H9 (cell line): ENCODE results near the gene TSACC. TPM values are rescaled to one million over a fixed set of nuclear protein-coding genes. Genes with fewer than 3 reads are reported as not detected.

Experiments
- DNase-seq: peaks from one replicate; pipeline ENCODE4 v3.0.0-alpha.2; 2017
- H2AFZ ChIP-seq: one replicate; pipeline ENCODE4 v1.6.1; 2013; ENCODE audit warnings: mild to moderate bottlenecking, low read length, control low read depth, moderate library complexity
- H2AK5ac ChIP-seq: 2 replicates; pipeline ENCODE4 v1.6.1; 2013; ENCODE audit warnings: low read length, control low read depth, mixed read lengths; ENCODE audit not compliant: insufficient read length
- H2BK120ac ChIP-seq: one replicate; pipeline ENCODE4 v1.6.1; 2013; ENCODE audit warnings: low read depth, mild to moderate bottlenecking, low read length, control low read depth, inconsistent platforms; ENCODE audit not compliant: poor library complexity, severe bottlenecking
- H2BK12ac ChIP-seq: 2 replicates; pipeline ENCODE4 v1.6.1; 2013; ENCODE audit warnings: low read length, control low read depth, mixed read lengths, low read depth; ENCODE audit not compliant: insufficient read length
- H2BK15ac ChIP-seq: 2 replicates; pipeline ENCODE4 v1.6.1; 2013; ENCODE audit warnings: low read depth, low read length, control low read depth
- H2BK20ac ChIP-seq: one replicate; pipeline ENCODE4 v1.6.1; 2013; ENCODE audit warnings: low read depth, mild to moderate bottlenecking, low read length, control low read depth, inconsistent platforms; ENCODE audit not compliant: poor library complexity, severe bottlenecking
- H2BK5ac ChIP-seq: 2 replicates; pipeline ENCODE4 v1.6.1; 2013; ENCODE audit warnings: low read length, control low read depth, mixed read lengths; ENCODE audit not compliant: insufficient read length
- H3K14ac ChIP-seq: 2 replicates; pipeline ENCODE4 v1.6.1; 2013; ENCODE audit warnings: low read length, control low read depth; ENCODE audit not compliant: insufficient read depth
- H3K18ac ChIP-seq: 2 replicates; pipeline ENCODE4 v1.6.1; 2013; ENCODE audit warnings: low read depth, mild to moderate bottlenecking, mixed read lengths, low read length, control low read depth; ENCODE audit not compliant: insufficient read length
- H3K23ac ChIP-seq: 2 replicates; pipeline ENCODE4 v1.6.1; 2013; ENCODE audit warnings: low read length, control low read depth, mixed read lengths, low read depth; ENCODE audit not compliant: insufficient read length
- H3K23me2 ChIP-seq: 2 replicates; pipeline ENCODE4 v1.6.1; 2013; ENCODE audit warnings: low read depth, mild to moderate bottlenecking, mixed read lengths, low read length, control low read depth; ENCODE audit not compliant: insufficient read length, poor library complexity, severe bottlenecking
- H3K27ac ChIP-seq: 2 replicates; pipeline ENCODE4 v1.5.1; 2013; ENCODE audit warnings: low read length, control low read depth, mixed read lengths, low read depth; ENCODE audit not compliant: insufficient read length
- H3K27me3 ChIP-seq: 2 replicates; pipeline ENCODE4 v1.6.1; 2013; ENCODE audit warnings: low read length, control low read depth, inconsistent platforms; ENCODE audit not compliant: insufficient read depth
- H3K4ac ChIP-seq: 2 replicates; pipeline ENCODE4 v1.6.1; 2013; ENCODE audit warnings: low read depth, mild to moderate bottlenecking, control low read depth, inconsistent platforms, low read length, moderate library complexity
- H3K4me1 ChIP-seq: 2 replicates; pipeline ENCODE4 v1.6.1; 2013; ENCODE audit warnings: low read length, control low read depth, inconsistent platforms; ENCODE audit not compliant: insufficient read depth
- H3K4me2 ChIP-seq: 2 replicates; pipeline ENCODE4 v1.6.1; 2013; ENCODE audit warnings: low read length, control low read depth, mixed read lengths; ENCODE audit not compliant: insufficient read length, insufficient read depth
- H3K56ac ChIP-seq: 2 replicates; pipeline ENCODE4 v1.6.1; 2013; ENCODE audit warnings: low read depth, mild to moderate bottlenecking, mixed read lengths, low read length, control low read depth; ENCODE audit not compliant: insufficient read length
- H3K79me1 ChIP-seq: 2 replicates; pipeline ENCODE4 v1.6.1; 2013; ENCODE audit warnings: low read depth, mild to moderate bottlenecking, moderate library complexity, low read length, control low read depth, inconsistent platforms; ENCODE audit not compliant: insufficient read depth, poor library complexity, severe bottlenecking
- H3K79me2 ChIP-seq: 2 replicates; pipeline ENCODE4 v1.6.1; 2013; ENCODE audit warnings: low read length, control low read depth, inconsistent platforms; ENCODE audit not compliant: insufficient read depth
- H3K9ac ChIP-seq: 2 replicates; pipeline ENCODE4 v1.6.1; 2013; ENCODE audit warnings: low read length, control low read depth, mixed read lengths; ENCODE audit not compliant: insufficient read length; ENCODE audit errors: extremely low read depth
- H3K9me3 ChIP-seq: one replicate; pipeline ENCODE4 v1.6.1; 2013; ENCODE audit warnings: low read depth, low read length, inconsistent platforms; ENCODE audit not compliant: control insufficient read depth
- H3T11ph ChIP-seq: one replicate; pipeline ENCODE4 v1.6.1; 2013; ENCODE audit warnings: mild to moderate bottlenecking, low read length, control low read depth, inconsistent platforms
- H4K20me1 ChIP-seq: one replicate; pipeline ENCODE4 v1.6.1; 2013; ENCODE audit not compliant: control insufficient read depth, insufficient read length, insufficient read depth
- H4K5ac ChIP-seq: 2 replicates; pipeline ENCODE4 v1.6.1; 2013; ENCODE audit warnings: low read depth, mild to moderate bottlenecking, mixed read lengths, low read length, control low read depth; ENCODE audit not compliant: insufficient read length
- H4K8ac ChIP-seq: replicated peaks from 2 replicates; pipeline ENCODE4 v1.6.1; 2013; ENCODE audit warnings: low read length, control low read depth, mixed read lengths, low read depth; ENCODE audit not compliant: insufficient read length
- H4K91ac ChIP-seq: 2 replicates; pipeline ENCODE4 v1.6.1; 2013; ENCODE audit warnings: low read depth, mild to moderate bottlenecking, moderate library complexity, mixed read lengths, low read length, control low read depth; ENCODE audit not compliant: insufficient read length
- H3K27ac Mint-ChIP-seq, 3 experiments: 2 replicates in 2 of 3; 3 replicates in 1 of 3; pipeline ENCODE4 v1.8.0; 2020 to 2021; ENCODE audit warnings: mixed read lengths in 3 of 3, mild to moderate bottlenecking in 1 of 3, moderate library complexity in 1 of 3
- H3K27me3 Mint-ChIP-seq: 2 replicates; pipeline ENCODE4 v1.8.0; 2021; ENCODE audit warnings: low read depth, mild to moderate bottlenecking, moderate library complexity, mixed read lengths
- H3K36me3 Mint-ChIP-seq, 3 experiments: 2 replicates in 2 of 3; 3 replicates in 1 of 3; pipeline ENCODE4 v1.8.0; 2020 to 2021; ENCODE audit warnings: low read depth in 3 of 3, mixed read lengths in 3 of 3; ENCODE audit not compliant: insufficient read depth in 1 of 3
- H3K4me1 Mint-ChIP-seq, 2 experiments: 2 replicates each; pipeline ENCODE4 v1.8.0; 2020; ENCODE audit warnings: mixed read lengths in 2 of 2
- H3K4me3 Mint-ChIP-seq, 2 experiments: 2 replicates in 1 of 2; 3 replicates in 1 of 2; pipeline ENCODE4 v1.8.0; 2020 to 2021; ENCODE audit warnings: mild to moderate bottlenecking in 2 of 2, mixed read lengths in 2 of 2, moderate library complexity in 1 of 2
- H3K9me3 Mint-ChIP-seq, 2 experiments: 2 replicates in 1 of 2; 3 replicates in 1 of 2; pipeline ENCODE4 v1.8.0; 2020; ENCODE audit warnings: mild to moderate bottlenecking in 2 of 2, mixed read lengths in 2 of 2, moderate library complexity in 1 of 2
- CTCF ChIP-seq: fragments of 200-600 bp; sonication (generic); conservative IDR thresholded peaks from 3 replicates; pipeline ENCODE4 v1.8.0; 2021; ENCODE audit warnings: antibody characterized with exemption, mild to moderate bottlenecking
- WGBS: extraction: QIAGEN DNeasy Blood & Tissue Kit; methylation state at CpG from one replicate; pipeline ENCODE4 v1.1.7; 2013; ENCODE audit warnings: missing lambda C conversion rate, low lambda C conversion rate, mixed read lengths; ENCODE audit not compliant: insufficient read length; ENCODE audit errors: extremely low coverage; 5-methylcytosine and 5-hydroxymethylcytosine counted together
- total RNA-seq: library from RNA; stranded (reverse); gene quantifications from 2 replicates; pipeline ENCODE4 v1.2.1, GENCODE V29; 2021

The TSACC gene
- total RNA-seq, 1 experiment from 2014 or later = 2.3 TPM

GRCh38 chr1:156319664-156320063, 18.7 kb upstream of the TSACC start:
- Histone ChIP-seq H3T11ph (no peak overlapping the region), H3K23me2 (no peaks in the 10 kb centered on the region), H2BK120ac (no peak overlapping the region), H2BK20ac (no peak overlapping the region), H3K4ac (no peak overlapping the region), H2AFZ (no peak overlapping the region), H3K56ac (no peak overlapping the region), H3K4me2 (no peak overlapping the region), H4K91ac (no peak overlapping the region), H3K4me1 (no peaks in the 10 kb centered on the region), H4K20me1 (no peaks in the 10 kb centered on the region), H3K14ac (no peak overlapping the region), H3K27me3 (no peaks in the 10 kb centered on the region), H3K79me2 (no peaks in the 10 kb centered on the region), H3K9me3 (no peaks in the 10 kb centered on the region), H3K79me1 (no peaks in the 10 kb centered on the region), H4K5ac (no peak overlapping the region), H2BK12ac (no peak overlapping the region), H2BK5ac (no peak overlapping the region), H3K9ac (no peak overlapping the region), H2AK5ac (no peak overlapping the region), H4K8ac (no peak overlapping the region), H3K18ac (no peak overlapping the region), H3K27ac (no peak overlapping the region), H3K23ac (no peak overlapping the region), H2BK15ac (no peak overlapping the region)
- no peak for DNase-seq
- no peaks in the 10 kb centered on the region for H3K27me3 Mint-ChIP-seq
- TF ChIP-seq CTCF = peak; percentile 68
- no peaks in the 10 kb centered on the region for H3K4me1 Mint-ChIP-seq
- H3K9me3 Mint-ChIP-seq = no peaks in the 10 kb centered on the region
- WGBS = no CpG with 5 or more reads among the region's 1 CpG
- H3K4me3 Mint-ChIP-seq = no peak overlapping the region
- H3K27ac Mint-ChIP-seq = no peak overlapping the region
- H3K36me3 Mint-ChIP-seq = peaks cover 61 to 96% (median 87%) of the 10 kb centered on the region in 3 experiments
